Measurements from ENCODE around the gene PLPPR1. TPM values are rescaled to one million over a fixed set of nuclear protein-coding genes. Genes with fewer than 3 reads are reported as not detected.
A peak's percentile ranks its signal among the peaks of the same experiment; 100 is the strongest.

Gene PLPPR1
- total RNA-seq = 1 to 10 TPM in 1 of 4 donors, under 1 TPM in 2, not detected in 1; 0.26 to 3.8 (median 0.57) TPM

DNA sequence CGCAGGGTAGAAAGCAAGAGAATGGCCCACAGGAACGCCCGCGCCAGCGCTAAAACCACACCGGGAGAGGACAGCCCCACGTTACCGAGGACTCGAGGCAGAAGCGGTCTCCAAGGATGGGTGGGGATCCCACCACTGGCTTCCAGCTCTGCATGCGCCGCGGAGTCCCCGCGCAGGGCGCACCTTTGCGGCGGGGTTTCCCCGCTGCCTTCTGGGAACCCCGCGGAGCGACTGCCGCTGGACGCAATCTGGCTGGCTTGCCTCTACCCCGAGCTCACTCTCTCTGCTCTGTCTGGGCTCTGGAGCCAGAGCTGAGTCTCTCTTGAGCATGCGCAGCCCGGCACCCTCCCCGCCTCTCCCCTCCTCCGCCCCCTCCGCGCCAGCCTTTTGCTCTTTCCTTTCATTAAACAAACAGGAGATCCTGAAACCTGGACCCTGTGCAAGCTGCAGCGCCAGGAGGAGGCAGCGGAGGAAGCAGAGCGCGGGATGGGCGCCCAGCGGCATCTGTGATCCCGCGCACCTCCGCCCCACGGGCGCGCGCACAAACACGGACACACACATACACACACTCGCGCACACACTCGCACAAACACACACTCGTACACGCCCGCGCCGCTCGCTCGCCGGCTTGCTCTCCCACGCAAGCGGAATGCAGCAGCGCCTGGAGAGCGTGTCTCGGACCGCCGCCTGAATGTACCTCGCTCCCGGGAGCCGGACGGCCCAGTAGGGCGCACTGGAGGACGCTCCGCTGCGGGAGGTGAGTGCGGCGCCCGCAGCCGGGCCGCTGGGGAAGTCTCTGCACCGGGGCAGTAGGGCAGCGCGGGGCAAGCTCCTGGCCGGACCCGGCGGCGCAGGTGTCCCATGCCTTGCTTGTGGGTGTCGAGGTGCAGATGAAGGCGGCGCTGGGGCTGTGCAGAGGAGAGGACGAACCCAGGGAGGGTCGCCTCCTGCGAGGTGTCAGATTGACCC, at the start of gene PLPPR1:
Gene PLPPR1 (plus strand): TSS at position 382 of the 969 bp plus-strand sequence.
- peak within 1 kb of the TSS; percentile 34 for H3K27ac ChIP-seq

DNA sequence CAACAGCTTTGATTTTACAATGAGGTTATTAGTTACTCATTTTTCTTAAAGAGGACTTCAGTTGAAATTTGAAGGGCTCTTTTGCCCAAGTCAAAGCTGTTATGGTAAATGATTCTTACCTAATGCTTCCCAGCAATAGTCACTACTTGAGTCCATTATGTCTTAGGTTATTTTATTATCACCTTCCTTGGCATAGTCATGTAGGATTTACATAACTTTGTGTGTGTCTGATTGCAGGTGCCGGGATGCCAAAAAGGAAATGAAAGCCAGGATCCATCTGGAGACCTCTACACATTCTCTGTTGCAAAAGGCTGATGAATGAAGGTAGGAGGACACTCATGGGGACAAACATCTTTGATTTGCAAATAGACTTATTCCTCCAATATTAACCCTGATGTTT, 38.8 kb upstream of the PLPPR1 start:
- Histone ChIP-seq H3K27me3 (no peaks in the 10 kb centered on the region), H3K36me3 (no peaks in the 10 kb centered on the region), H3K4me3 (no peak overlapping the region), H3K4me1 (no peaks in the 10 kb centered on the region), H3K9me3 (no peaks in the 10 kb centered on the region), H3K27ac (no peak overlapping the region)
- 0% methylated on average over 1 of the region's 1 CpG for WGBS
- TF ChIP-seq POLR2AphosphoS5 (IDR thresholded peaks at IDR 0.05) = no peak
- no peak for TF ChIP-seq EP300 (IDR thresholded peaks at IDR 0.05)
- no peak for TF ChIP-seq POLR2A (IDR thresholded peaks at IDR 0.05)
- TF ChIP-seq, protein P1, sequence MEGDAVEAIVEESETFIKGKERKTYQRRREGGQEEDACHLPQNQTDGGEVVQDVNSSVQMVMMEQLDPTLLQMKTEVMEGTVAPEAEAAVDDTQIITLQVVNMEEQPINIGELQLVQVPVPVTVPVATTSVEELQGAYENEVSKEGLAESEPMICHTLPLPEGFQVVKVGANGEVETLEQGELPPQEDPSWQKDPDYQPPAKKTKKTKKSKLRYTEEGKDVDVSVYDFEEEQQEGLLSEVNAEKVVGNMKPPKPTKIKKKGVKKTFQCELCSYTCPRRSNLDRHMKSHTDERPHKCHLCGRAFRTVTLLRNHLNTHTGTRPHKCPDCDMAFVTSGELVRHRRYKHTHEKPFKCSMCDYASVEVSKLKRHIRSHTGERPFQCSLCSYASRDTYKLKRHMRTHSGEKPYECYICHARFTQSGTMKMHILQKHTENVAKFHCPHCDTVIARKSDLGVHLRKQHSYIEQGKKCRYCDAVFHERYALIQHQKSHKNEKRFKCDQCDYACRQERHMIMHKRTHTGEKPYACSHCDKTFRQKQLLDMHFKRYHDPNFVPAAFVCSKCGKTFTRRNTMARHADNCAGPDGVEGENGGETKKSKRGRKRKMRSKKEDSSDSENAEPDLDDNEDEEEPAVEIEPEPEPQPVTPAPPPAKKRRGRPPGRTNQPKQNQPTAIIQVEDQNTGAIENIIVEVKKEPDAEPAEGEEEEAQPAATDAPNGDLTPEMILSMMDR (IDR thresholded peaks at IDR 0.05) = no peak
- no peak for DNase-seq (ENCODE audit: low spot score in 2 of 2)

More for the DNA sequence above, at the start of gene PLPPR1:
- H3K4me1 ChIP-seq = peaks cover 17% of the 10 kb centered on the region
- DNase-seq (ENCODE audit: low spot score in 2 of 2) = peak in 1 of 2 donors; percentile 56
- WGBS = 2% methylated on average over 32 of the region's 89 CpGs
- no peaks in the 10 kb centered on the region for H3K36me3 ChIP-seq
- H3K9me3 ChIP-seq = no peaks in the 10 kb centered on the region
- no peak for TF ChIP-seq POLR2A (IDR thresholded peaks at IDR 0.05)
- H3K27me3 ChIP-seq = peaks cover 30% of the 10 kb centered on the region
- H3K4me3 ChIP-seq = peak within 1 kb of the TSS; percentile 56

DNA sequence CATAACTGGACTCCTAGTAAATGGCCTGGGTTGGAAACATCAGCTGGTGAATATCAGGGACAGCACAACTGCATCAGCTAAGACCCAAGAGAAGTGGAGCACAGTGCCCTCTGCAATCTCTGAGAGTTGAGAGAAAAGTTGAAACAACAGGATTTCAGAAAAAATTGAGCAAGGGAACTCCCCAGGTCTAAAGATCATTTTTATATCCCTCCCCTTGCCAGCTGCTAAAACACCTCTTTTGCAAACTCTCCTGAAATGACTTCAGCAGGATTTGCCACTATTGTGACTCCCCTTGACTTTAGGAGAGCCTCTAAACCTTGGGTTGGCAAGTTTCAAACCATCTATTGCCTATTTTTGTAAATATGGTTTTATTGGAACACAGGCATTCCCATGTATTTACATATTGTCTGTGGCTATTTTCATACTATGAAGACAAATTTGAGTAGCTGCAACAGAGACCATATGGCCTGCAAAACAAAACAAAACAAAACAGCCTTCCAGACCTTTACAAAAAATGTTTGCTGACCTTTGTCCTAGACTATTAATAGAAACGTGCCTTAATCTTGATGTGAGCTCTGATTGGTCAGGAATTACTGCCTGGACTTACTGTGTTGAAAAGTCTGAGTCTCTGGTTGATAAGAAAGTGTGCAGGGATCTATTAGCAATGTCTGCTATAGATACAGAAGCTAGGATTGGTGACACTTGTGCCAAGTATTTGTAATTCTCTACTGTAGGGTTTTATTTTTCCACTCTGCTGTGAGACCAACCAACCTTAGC, 37.7 kb upstream of the PLPPR1 start:
- DNase-seq (ENCODE audit: low spot score in 2 of 2) = no peak
- no peaks in the 10 kb centered on the region for H3K9me3 ChIP-seq
- no peaks in the 10 kb centered on the region for H3K36me3 ChIP-seq
- H3K4me1 ChIP-seq = no peaks in the 10 kb centered on the region
- H3K27ac ChIP-seq = no peak overlapping the region
- 11% methylated on average over 1 of the region's 1 CpG for WGBS
- H3K27me3 ChIP-seq = no peaks in the 10 kb centered on the region
- TF ChIP-seq POLR2AphosphoS5 (IDR thresholded peaks at IDR 0.05) (no peak), EP300 (IDR thresholded peaks at IDR 0.05) (no peak), POLR2A (IDR thresholded peaks at IDR 0.05) (no peak)
- TF ChIP-seq, protein P1 (IDR thresholded peaks at IDR 0.05) = no peak
- H3K4me3 ChIP-seq = no peak overlapping the region

DNA sequence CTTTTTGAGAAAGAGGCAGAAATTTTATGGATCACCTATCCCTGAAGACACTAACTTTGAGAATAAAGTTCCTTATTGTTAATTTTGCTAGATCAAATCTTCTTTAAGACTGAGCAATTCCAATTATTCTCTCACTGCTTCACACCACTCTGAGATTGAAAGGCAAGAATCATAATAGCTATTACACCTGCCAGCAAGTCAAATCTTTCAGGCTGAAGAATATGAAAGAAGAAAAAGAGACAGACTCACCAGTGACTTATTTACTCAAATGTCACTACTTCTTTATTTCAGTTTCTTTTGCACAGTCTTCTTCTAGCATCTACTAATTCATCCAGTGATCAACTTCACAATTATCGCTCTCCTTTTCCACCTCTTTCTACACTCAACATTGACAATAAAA, 35.9 kb upstream of the PLPPR1 start:
- H3K27me3 ChIP-seq = no peaks in the 10 kb centered on the region
- H3K4me3 ChIP-seq = no peak overlapping the region
- H3K4me1 ChIP-seq = no peaks in the 10 kb centered on the region
- TF ChIP-seq POLR2A (IDR thresholded peaks at IDR 0.05) (no peak), POLR2AphosphoS5 (IDR thresholded peaks at IDR 0.05) (no peak), EP300 (IDR thresholded peaks at IDR 0.05) (no peak)
- TF ChIP-seq, protein P1 (IDR thresholded peaks at IDR 0.05) = no peak
- no peak for DNase-seq (ENCODE audit: low spot score in 2 of 2)
- H3K36me3 ChIP-seq = no peaks in the 10 kb centered on the region
- H3K27ac ChIP-seq = no peak overlapping the region
- no peaks in the 10 kb centered on the region for H3K9me3 ChIP-seq
- 95% methylated on average over 1 of the region's 1 CpG for WGBS

DNA sequence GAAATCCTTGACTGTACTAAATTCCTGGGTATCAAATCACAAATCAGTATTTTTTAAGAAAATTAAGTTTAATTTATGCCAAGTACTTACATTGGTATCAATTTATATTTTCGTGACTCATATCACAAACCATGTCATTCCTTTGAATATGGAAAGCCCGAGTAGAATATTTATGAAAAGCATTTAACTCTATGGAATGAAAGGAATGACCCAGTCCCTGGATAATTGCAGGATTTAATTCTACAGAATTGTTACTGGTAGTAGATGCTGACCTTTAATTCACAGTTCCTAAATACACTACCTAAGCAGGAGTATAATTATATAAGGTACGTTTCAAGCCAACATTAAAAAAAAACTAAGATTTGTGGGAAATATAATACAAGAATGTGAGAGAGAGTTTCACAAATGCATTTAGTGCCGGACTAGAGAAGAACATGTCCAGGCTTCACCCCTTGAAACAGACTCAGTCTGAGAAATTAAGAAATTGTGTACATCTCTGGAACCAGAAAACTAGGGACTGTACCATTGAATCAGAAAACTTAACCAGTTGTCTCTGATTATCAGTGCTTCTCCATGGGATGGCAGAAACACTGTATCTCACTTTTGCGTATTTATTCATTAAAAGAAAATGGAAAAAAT, 28.5 kb upstream of the PLPPR1 start:
- TF ChIP-seq POLR2AphosphoS5 (IDR thresholded peaks at IDR 0.05) (no peak), POLR2A (IDR thresholded peaks at IDR 0.05) (no peak)
- TF ChIP-seq, protein P1 (IDR thresholded peaks at IDR 0.05) = no peak
- Histone ChIP-seq H3K36me3 (no peaks in the 10 kb centered on the region), H3K4me1 (no peaks in the 10 kb centered on the region), H3K9me3 (no peaks in the 10 kb centered on the region), H3K27ac (no peak overlapping the region), H3K4me3 (no peak overlapping the region), H3K27me3 (no peaks in the 10 kb centered on the region)
- no peak for DNase-seq (ENCODE audit: low spot score in 2 of 2)
- WGBS = 58% methylated on average over 5 of the region's 5 CpGs
